Muscle layer of duodenum (tissue), 2 donors: ENCODE measurements around the gene LHPP.
A peak's percentile ranks its signal among the peaks of the same experiment; 100 is the strongest.
"Not testable (repeated sequence)": the region's sequence is repeated elsewhere in the genome, so short reads cannot be mapped to it uniquely, and the experiment has no call there.

Experiments used
- H3K27ac ChIP-seq: one replicate; pipeline ENCODE4 v1.7.0; 2013; ENCODE audit warnings: mild to moderate bottlenecking, low read length
- H3K27me3 ChIP-seq: one replicate; pipeline ENCODE4 v1.7.0; 2013; ENCODE audit warnings: low read depth, mild to moderate bottlenecking, control low read depth, low read length
- H3K36me3 ChIP-seq, 2 donors: one replicate each; pipeline ENCODE4 v1.7.0; 2013; ENCODE audit warnings: low read length in 2 of 2, control low read depth in 1 of 2, mild to moderate bottlenecking in 1 of 2; ENCODE audit not compliant: insufficient read depth in 2 of 2, control insufficient read depth in 1 of 2
- H3K4me1 ChIP-seq, 2 donors: one replicate each; pipeline ENCODE4 v1.7.0; 2013; ENCODE audit warnings: low read length in 2 of 2, mild to moderate bottlenecking in 2 of 2, control low read depth in 1 of 2, moderate library complexity in 1 of 2; ENCODE audit not compliant: insufficient read depth in 2 of 2, control insufficient read depth in 1 of 2
- H3K4me3 ChIP-seq, 2 donors: one replicate each; pipeline ENCODE4 v1.7.0; 2013; ENCODE audit warnings: low read length in 2 of 2, low read depth in 1 of 2, mild to moderate bottlenecking in 1 of 2
- H3K9me3 ChIP-seq, 2 donors: one replicate each; pipeline ENCODE4 v1.7.0; 2013; ENCODE audit warnings: low read length in 2 of 2, control low read depth in 1 of 2, mild to moderate bottlenecking in 1 of 2; ENCODE audit not compliant: control insufficient read depth in 1 of 2
- donor health status: healthy.

The LHPP gene

DNA sequence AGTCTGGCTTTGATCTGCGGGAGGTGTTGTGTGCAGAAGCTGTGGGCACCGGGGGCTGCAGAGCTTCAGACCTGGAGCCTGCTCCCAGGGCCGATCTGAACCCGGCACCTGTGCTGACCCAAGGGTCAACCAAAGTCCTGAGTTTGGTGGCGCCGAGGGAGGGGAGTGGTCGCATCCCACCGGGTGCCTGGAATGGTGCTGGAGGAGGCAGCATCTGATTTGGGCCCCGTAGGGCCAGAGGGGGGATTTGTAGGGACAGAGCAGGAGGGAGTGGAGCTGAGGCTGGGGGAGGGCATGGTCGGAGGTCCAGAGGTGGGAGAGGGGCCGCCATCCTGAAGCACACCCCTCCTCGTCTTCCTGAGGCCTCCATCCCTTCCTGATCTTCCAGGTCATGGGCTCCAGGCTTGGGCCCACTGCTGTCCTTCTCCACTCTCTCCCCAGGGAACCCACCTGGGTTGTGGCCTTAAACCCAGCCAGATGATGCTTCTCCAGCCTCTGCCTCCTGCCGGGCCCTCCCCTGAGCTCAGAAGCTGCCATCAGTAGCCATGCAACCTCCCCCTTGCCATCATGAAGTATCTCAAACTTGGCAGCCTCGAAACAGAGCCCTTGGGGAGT lies 112.9 kb downstream of the LHPP start:
- Histone ChIP-seq H3K4me3 (no peak overlapping the region), H3K36me3 (no peaks in the 10 kb centered on the region), H3K27ac (no peak overlapping the region), H3K27me3 (no peaks in the 10 kb centered on the region), H3K4me1 (no peaks in the 10 kb centered on the region), H3K9me3 (no peaks in the 10 kb centered on the region)

GRCh38 chr10:124575107-124576035 lies 113.7 kb downstream of the LHPP start:
- Histone ChIP-seq H3K27me3 (no peaks in the 10 kb centered on the region), H3K36me3 (no peaks in the 10 kb centered on the region), H3K4me3 (no peak overlapping the region), H3K27ac (no peak overlapping the region), H3K9me3 (no peaks in the 10 kb centered on the region), H3K4me1 (no peaks in the 10 kb centered on the region)

GRCh38 chr10:124576526-124577420 lies 115.2 kb downstream of the LHPP start:
- H3K27ac ChIP-seq: no peak overlapping the region

GRCh38 chr10:124577651-124578050 lies 116.0 kb downstream of the LHPP start:
- H3K36me3 ChIP-seq: no peaks in the 10 kb centered on the region
- H3K9me3 ChIP-seq: no peaks in the 10 kb centered on the region
- no peaks in the 10 kb centered on the region for H3K4me1 ChIP-seq
- H3K4me3 ChIP-seq: no peak overlapping the region
- H3K27me3 ChIP-seq: no peaks in the 10 kb centered on the region
- H3K27ac ChIP-seq: no peak overlapping the region

More at GRCh38 chr10:124576526-124577420, 115.2 kb downstream of the LHPP start:
- Histone ChIP-seq H3K4me3 (no peak overlapping the region), H3K9me3 (no peaks in the 10 kb centered on the region), H3K27me3 (no peaks in the 10 kb centered on the region), H3K4me1 (no peaks in the 10 kb centered on the region), H3K36me3 (no peaks in the 10 kb centered on the region)

- Histone ChIP-seq H3K4me1 (no peaks in the 10 kb centered on the region), H3K4me3 (no peak overlapping the region), H3K9me3 (no peaks in the 10 kb centered on the region), H3K27ac (no peak overlapping the region), H3K36me3 (no peaks in the 10 kb centered on the region), H3K27me3 (no peaks in the 10 kb centered on the region)
Measured at GRCh38 chr10:124578231-124579010, 116.8 kb downstream of the LHPP start.

- H3K36me3 ChIP-seq: no peaks in the 10 kb centered on the region
- H3K27me3 ChIP-seq: no peaks in the 10 kb centered on the region
- no peaks in the 10 kb centered on the region for H3K9me3 ChIP-seq
- no peak overlapping the region for H3K4me3 ChIP-seq
- no peak overlapping the region for H3K27ac ChIP-seq
- H3K4me1 ChIP-seq: no peaks in the 10 kb centered on the region
Measured at GRCh38 chr10:124579011-124579399, 117.4 kb downstream of the LHPP start.

DNA sequence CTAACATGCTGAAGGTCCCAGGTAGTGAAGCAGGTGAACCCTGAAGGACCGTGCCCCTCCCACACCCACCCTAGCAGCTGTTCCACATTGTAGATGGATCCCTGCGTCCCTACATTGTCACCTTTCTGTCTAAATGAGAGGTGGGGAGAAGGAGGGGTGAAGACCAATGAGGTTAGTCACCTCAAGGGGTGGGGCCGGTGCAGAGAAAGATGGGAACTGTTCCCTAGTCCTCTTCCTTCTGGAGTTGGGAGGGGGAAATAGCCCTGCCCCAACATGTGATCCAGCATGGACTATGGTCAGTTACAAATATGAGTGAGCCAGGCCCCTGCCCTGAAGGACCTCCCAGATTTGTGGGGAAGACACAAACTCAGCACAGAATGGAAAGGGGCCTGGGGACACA lies 124.5 kb downstream of the LHPP start:
- no peak overlapping the region for H3K27ac ChIP-seq
- no peaks in the 10 kb centered on the region for H3K9me3 ChIP-seq
- no peaks in the 10 kb centered on the region for H3K36me3 ChIP-seq
- no peak overlapping the region for H3K4me3 ChIP-seq
- peaks cover 8 to 21% of the 10 kb centered on the region in 2 donors for H3K4me1 ChIP-seq
- no peaks in the 10 kb centered on the region for H3K27me3 ChIP-seq

- H3K27me3 ChIP-seq: no peaks in the 10 kb centered on the region
- H3K27ac ChIP-seq: no peak overlapping the region
- peaks cover 8 to 21% of the 10 kb centered on the region in 2 donors for H3K4me1 ChIP-seq
- H3K9me3 ChIP-seq: peaks cover 0 to 7% of the 10 kb centered on the region in 2 donors
- H3K4me3 ChIP-seq: no peak overlapping the region
- no peaks in the 10 kb centered on the region for H3K36me3 ChIP-seq
Measured at GRCh38 chr10:124587811-124588211, 126.2 kb downstream of the LHPP start.

DNA sequence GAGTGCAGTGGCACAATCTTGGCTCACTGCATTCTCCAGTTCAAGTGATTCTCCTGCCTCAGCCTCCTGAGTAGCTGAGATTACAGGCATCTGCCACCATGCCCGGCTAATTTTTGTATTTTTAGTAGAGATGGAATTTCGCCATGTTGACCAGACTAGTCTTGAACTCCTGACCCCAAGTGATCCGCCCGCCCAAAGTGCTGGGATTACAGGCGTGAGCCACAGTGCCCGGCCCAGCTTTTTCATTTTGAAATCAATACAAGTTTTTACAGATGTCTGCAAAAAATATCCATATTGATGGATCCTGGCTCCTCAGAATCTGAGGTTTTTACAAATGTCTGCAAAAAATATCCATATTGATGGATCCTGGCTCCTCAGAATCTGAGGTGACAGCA lies 126.7 kb downstream of the LHPP start:
- H3K9me3 ChIP-seq, H3K27me3 ChIP-seq, H3K36me3 ChIP-seq, H3K4me3 ChIP-seq, H3K27ac ChIP-seq: not testable (repeated sequence)
- H3K4me1 ChIP-seq: peaks cover 8 to 21% of the 10 kb centered on the region in 2 donors

GRCh38 chr10:124588736-124589490 lies 127.3 kb downstream of the LHPP start:
- Histone ChIP-seq H3K4me1 (peaks cover 8 to 21% of the 10 kb centered on the region in 2 donors), H3K27ac (peak overlapping the region; percentile 14), H3K27me3 (no peaks in the 10 kb centered on the region), H3K9me3 (peaks cover 0 to 7% of the 10 kb centered on the region in 2 donors), H3K4me3 (no peak overlapping the region), H3K36me3 (no peaks in the 10 kb centered on the region)
